T-helper 2 cell (primary cell): ENCODE measurements around the gene CIDEA.
"Not testable (repeated sequence)": the region's sequence is repeated elsewhere in the genome, so short reads cannot be mapped to it uniquely, and the experiment has no call there.

Experiments used
- DNase-seq, 5 experiments: peaks; one replicate each; pipeline versions ENCODE4 v3.0.0 to v3.0.0-alpha.2; 2012 to 2022
- total RNA-seq, 2 donors: gene quantifications; one replicate each; lab custom pipeline; 2026; lab: John Stamatoyannopoulos, UW

The CIDEA gene, protein sequence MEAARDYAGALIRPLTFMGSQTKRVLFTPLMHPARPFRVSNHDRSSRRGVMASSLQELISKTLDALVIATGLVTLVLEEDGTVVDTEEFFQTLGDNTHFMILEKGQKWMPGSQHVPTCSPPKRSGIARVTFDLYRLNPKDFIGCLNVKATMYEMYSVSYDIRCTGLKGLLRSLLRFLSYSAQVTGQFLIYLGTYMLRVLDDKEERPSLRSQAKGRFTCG
- total RNA-seq, result 0 reads per million in 2 donors

DNA sequence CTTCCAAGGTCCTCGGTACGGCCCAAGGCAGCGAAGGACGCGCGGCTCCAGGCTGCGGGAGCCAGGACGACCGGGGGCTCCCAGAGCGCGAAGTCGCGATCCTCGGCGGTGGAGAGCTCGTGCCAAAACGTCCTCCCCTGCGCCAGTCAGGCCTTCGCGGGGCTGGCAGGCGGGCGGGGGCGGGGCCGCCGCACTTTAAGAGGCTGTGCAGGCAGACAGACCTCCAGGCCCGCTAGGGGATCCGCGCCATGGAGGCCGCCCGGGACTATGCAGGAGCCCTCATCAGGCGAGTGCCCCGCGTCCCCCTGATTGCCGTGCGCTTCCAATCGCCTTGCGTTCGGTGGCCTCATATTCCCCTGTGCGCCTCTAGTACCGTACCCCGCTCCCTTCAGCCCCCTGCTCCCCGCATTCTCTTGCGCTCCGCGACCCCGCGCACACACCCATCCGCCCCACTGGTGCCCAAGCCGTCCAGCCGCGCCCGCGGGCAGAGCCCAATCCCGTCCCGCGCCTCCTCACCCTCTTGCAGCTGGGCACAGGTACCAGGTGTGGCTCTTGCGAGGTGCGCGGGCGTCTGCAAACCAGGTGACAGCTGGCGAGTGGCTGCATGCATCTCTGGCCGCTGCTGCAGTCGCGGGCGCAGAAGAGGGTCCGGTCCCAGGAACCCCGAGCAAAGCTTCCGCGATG, at the start of gene CIDEA:
Gene CIDEA, plus strand, starts transcription at position 226 of the 684 bp plus-strand sequence. Its CDS starts 23 bp downstream, at position 249.
- peak in 1 of 5 experiments; percentile 10 for DNase-seq

DNA sequence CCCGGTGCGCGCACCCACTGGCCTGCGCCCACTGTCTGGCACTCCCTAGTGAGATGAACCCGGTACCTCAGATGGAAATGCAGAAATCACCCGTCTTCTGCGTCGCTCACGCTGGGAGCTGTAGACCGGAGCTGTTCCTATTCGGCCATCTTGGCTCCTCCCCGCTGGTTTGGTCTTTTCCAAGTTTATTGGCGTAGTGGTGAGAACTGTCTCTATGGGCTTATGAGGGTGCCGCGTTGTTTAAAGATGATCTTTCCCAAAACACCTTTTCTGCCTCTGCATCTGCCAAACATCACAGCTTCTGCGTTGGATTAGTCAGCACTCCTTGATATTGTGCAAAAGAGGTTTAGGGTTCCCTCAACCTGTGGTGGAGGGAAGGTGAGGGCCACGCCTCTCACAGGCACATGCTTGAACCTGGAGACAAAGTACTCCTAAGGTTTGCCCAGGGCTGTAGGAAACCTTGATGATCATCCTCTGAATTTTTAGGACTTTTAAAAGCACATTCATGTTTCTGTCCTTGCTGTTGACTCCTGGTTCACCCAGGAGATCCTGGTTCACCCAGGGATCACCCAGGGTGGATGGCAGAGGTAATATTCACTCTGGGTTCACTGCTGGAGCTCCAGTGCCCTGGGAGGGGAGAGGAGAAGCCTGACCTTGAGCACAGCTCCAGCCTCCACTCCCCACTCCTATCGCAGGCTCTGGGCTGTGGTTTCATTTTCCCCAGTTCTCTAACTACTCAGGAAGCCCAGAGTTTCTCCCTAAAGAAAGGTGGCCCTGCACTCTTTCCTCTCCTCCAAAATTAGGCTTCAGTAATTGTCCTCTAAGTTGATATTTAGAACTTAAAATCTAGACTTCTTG, 45.6 kb upstream of the CIDEA start:
- DNase-seq, result not testable (repeated sequence)

GRCh38 chr18:12212308-12212707, 41.9 kb upstream of the CIDEA start:
- not testable (repeated sequence) for DNase-seq

DNA sequence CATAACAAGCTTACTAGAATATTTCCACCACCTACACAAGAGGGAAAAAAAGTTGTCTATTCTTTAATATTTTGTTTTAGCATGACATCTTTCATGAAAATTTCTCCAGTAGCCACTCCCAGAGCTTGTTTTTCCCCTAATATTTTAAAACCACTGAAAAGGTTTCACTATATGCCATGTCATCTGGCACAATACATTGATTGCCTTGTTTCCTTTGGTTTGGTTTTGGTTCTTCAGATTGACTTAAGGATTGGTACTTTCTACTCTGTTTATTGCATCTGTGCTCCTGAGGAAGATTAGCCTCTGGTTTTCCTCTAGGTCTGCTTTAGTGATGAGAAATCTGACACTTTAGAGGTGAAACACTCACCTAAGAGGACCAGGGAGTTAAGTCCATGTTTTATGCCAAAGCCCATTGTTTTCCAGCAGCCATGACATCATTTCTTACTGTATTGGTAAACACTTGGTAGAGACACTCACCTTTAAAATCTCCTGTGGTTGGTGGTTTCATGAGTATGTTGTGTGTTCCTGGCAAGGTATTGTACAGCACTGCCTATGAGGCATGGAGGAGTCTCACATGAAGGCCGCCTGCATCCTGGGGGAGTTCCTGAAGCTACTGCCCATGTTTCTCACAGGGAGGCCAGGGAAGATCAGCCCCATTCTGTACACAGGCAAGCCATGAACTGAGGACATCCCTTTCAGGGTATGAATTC, 39.7 kb upstream of the CIDEA start:
- peak in 1 of 5 experiments; percentile 46 for DNase-seq

- not testable (repeated sequence) for DNase-seq
These were observed 37.7 kb upstream of the CIDEA start for GRCh38 chr18:12216471-12216870.

DNA sequence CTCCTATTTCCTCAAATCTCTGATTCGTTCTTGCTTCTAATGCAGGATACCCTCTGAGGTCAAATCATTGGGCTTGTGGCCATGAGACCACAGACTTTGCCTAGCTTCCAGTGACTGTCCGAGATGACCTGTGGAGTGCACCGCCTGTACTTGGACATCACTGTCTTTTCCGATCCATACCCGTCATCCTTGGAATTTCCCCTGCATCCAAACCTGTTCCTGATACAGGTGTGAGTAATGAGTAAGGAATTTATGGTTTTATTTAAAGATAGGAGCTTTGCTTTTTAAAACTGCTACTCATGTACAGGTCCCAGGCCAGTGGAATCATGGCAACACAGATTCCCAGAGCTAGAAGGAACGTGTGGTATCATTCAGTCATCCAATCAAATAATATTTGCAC, 35.6 kb upstream of the CIDEA start:
- DNase-seq, result not testable (repeated sequence)

- not testable (repeated sequence) for DNase-seq
These were observed 32.1 kb upstream of the CIDEA start for GRCh38 chr18:12222041-12222440.

DNA sequence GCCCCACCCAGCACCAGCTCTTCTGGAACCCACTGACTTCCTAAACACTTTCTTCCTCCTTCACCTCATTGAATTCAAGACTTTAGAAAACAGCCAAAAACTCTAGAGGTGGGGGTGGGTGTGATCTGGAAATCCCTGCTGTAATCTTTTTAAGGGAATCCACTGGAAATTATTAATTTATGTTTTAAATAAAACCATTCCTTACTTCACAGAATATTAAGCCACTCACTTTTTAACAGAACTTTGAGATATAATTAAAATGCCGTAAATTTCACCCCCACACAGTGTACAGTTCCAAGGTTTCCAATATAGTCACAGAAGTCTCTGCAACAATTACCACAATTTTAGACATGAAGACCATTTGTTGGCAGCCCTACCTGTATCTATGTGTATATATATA, 30.8 kb upstream of the CIDEA start:
- DNase-seq, result not testable (repeated sequence)

DNA sequence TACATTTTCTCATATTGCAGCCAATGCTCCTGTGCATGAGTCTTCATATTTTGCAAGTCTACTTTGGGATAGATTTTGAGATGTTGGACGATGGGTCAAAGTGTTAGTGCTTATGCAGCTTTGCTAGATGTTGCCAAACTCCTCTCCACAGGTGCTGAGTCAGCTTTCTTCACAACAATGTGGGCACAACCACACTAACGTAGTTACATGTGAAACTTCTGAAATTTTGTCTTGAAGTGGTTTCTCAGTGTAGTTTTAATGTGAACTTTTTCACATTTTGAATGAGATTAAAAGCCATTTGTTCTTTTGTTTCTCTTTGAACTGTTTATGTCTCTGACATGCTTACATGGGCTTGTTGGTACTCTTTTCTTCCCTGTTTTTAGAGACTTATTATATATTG, 27.4 kb upstream of the CIDEA start:
- DNase-seq, result peak in 1 of 5 experiments; percentile 75

DNA sequence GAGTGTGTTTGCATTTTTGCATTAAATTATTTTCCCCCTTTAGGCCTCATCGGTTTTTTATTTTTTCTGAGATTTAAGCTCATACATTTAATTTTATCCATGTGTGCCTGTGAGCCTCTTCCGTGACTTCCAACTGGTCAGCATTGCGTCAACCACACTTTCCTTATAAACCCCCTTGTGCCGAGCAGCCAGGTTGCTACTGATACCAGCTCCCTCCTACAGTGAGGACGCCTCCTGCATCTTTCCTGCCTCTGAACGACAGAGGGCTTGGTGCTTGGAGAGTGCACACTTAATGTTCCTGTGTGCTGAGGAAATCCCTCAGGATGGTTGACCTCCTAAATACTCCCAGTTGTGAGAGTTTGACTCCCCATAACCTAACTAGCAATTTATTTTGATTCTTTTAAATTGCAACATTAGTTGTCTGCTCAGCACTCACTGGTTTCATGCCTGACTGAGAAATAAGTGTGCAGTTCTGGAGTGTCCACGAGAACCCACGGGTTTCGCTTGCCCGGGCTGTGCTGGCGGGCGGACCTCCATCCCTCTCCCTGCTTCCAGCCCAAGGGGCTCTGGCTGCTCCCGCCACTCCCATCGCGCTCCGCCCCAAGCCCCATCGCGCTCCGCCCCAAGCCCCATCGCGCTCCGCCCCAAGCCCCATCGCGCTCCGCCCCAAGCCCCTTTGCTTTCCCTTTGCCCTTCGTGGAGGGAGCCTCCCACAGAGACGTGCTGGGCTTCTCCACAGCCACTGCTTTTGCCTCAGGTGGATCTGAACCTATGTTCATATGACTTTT, 26.6 kb upstream of the CIDEA start:
- not testable (repeated sequence) for DNase-seq

DNA sequence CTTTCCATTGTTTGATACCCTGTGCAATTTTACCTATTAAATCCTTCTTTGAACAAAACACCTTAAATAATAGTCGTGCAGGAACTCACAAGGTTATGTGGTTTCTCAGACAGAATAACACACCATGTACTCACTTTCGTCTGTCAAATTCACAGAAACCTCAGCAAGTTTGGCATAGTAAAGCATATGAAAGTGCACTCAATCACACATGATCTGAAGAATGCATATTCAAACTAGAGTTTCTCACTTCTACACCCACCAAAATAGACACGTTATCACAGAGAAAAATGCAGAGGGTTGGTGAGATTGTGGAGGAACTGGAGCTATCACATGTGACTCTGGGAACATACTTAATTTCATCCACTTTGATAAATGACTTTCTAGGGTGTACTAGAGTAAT, 25.9 kb upstream of the CIDEA start:
- DNase-seq, result peak in 1 of 5 experiments; percentile 67

DNA sequence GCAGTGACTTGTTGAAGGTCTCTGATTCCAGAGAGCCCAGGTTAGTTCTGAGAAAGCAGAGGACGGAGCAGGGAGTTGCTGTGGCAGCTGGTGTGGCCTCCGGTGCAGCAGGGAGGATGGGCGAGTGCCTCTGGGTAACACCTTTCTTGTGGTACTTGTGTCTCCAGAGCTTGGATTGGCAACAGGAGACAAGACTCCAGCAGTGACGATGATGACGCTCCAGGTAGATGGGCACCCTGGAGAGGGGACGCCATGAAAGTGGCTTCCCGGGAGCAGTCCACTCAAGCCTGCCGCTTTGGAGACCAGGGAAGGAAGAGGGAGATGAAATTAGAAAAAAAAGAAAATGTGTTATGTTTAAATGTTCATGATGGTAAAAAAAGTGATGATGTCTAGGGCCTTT, 23.6 kb upstream of the CIDEA start:
- DNase-seq, result not testable (repeated sequence)

- DNase-seq, result no peak
These were observed 22.9 kb upstream of the CIDEA start for GRCh38 chr18:12231040-12231882.

GRCh38 chr18:12231986-12232385, 22.2 kb upstream of the CIDEA start:
- DNase-seq, result no peak

DNA sequence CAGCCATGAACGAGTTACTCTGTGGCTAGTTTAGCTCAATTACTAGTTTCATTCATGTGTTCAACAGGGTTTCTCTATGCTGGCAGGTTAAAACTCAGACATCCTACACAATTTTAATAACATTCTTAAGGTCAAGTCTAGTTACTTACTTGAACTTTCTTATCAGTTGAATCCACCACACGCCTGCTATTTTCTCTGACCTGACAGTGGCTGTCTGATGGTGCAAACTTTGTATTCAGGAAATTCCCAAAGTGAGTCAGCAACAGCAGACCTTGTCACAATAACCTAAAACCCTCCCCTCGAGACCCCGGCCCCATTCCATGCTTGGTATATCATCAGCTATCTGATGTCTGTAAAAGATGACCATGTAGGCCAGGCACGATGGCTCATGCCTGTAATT, 20.8 kb upstream of the CIDEA start:
- DNase-seq, result no peak

DNA sequence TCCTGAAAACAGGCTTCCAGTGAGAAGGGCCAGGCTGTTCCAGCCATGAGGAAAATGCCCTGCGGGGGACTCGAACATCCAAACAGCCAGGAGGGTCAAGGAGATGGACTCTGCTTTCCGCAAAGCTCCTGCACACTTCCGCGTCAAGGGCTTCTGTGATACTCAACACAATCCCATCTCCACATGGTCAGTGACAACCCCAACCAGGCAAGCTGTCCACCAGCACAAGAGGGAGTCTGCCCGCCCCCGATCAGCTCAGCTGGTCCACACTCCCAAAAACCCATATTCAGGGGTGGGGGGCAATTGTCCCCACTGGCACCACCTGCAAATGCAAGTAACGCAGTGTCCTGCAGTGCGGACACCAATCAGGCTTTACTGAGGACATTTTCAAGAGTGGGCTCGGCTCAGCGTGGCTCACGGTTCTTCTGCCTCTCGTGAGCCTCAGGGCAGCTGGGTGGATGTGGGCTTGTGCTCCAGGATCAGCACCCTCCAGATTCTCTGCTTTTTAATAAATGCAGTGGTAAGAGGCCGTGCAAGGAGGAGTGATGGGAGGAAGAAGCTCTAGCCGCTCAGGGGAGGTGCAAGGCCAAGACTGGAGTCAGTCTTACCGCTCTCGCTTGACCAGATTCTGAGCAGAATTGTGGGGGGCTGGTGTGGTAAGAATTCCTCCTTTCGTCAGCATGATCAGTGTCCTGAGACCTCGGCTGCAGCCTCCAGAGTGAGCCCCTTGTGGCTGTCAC, 19.5 kb upstream of the CIDEA start:
- DNase-seq, result no peak

GRCh38 chr18:12236141-12236540, 18.0 kb upstream of the CIDEA start:
- no peak for DNase-seq

DNA sequence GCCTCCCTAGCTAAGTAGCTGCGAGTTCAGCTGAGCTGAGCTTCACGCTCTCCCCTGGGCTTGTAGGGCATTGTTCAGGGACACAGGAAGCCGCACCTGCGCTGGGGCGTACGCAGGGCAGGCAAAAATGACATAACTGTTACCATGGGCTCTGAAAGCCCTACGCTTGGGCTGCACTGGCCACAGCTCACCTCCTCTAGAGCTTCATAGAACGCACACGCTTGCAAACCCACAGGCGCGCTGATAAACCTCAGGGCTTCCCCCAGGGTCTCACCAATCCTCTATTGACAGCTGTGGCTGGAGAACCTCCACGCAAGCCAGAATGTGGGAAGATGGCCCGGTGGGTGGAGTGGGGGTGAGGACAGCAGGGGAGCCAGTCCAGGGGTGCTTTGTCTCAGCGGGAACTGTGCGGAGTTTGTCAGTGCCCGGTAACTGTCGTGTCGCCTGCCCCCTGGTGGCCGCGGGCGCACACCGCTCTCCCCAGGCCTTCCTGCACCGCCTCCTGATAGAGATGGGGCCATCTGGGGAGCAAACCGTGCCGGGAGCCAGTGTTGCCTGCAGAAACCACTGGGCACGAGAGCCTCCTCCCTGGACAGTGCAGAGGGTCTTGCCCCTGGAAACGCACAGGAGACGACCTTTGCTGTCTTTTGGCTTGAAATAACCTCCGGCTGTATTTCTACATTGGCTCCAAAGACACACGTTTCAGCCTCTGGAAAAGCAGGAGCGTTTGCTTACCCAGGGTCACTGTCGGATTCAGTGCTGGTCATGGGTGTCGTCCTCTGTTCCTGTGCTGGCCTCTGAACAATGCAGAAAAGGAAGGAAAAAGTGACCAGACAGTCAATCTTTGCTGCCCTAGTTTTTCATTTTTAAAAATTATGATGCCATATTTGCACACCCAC, 17.0 kb upstream of the CIDEA start:
- peak in 3 of 5 experiments; percentile 35 to 82 (median 52) for DNase-seq

DNA sequence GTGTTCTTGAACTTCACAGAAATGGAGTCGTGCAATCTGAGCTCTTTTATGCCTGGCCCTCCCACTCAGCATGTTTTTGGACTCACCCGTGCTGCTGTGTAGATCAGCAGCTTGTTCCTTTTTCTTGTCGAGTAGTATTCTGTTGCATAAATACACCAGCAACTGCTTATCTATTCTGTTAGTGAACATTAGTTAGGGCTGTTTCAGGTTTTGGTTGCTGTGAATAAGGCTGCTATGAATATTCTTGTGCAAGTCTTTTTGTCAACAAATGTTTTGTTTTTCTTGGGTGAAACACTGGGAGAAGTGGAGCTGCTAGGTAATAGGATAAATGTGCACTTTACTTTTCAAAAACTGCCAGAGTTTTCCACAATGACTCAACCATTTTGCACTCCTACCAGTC, 15.3 kb upstream of the CIDEA start:
- DNase-seq, result no peak
